ENCODE results near the gene SPC24.

Gene SPC24

GRCh38 chr19:11155373-11156120 lies at the start of gene SPC24:
Gene SPC24, minus strand, starts transcription at chr19:11155782. Its CDS starts 6 bp downstream, at chr19:11155776.
- peak; percentile 97 for DNase-seq

GRCh38 chr19:11204943-11205349 lies 49.4 kb upstream of the SPC24 start:
- no peak for DNase-seq

- no peak for DNase-seq
Observed at GRCh38 chr19:11204076-11204602, 48.6 kb upstream of the SPC24 start.

GRCh38 chr19:11203194-11204075 lies 47.9 kb upstream of the SPC24 start:
- DNase-seq = no peak

GRCh38 chr19:11202488-11203193 lies 47.1 kb upstream of the SPC24 start:
- no peak for DNase-seq

- DNase-seq = no peak
Observed at GRCh38 chr19:11201791-11202190, 46.2 kb upstream of the SPC24 start.

GRCh38 chr19:11200931-11201330 lies 45.3 kb upstream of the SPC24 start:
- DNase-seq = no peak

- DNase-seq = no peak
Observed at GRCh38 chr19:11200015-11200574, 44.5 kb upstream of the SPC24 start.

GRCh38 chr19:11199517-11199916 lies 43.9 kb upstream of the SPC24 start:
- no peak for DNase-seq

- no peak for DNase-seq
Observed at GRCh38 chr19:11198769-11199424, 43.3 kb upstream of the SPC24 start.

GRCh38 chr19:11198175-11198534 lies 42.6 kb upstream of the SPC24 start:
- no peak for DNase-seq

GRCh38 chr19:11197291-11198174 lies 42.0 kb upstream of the SPC24 start, which contains the start of gene KANK2:
Gene KANK2, minus strand, starts transcription at chr19:11197545. Its CDS starts 3,034 bp downstream, at chr19:11194511.
- DNase-seq = peak; percentile 74

GRCh38 chr19:11196406-11197287 lies 41.1 kb upstream of the SPC24 start:
- DNase-seq = no peak

GRCh38 chr19:11195681-11196080 lies 40.1 kb upstream of the SPC24 start:
- no peak for DNase-seq

- DNase-seq = no peak
Observed at GRCh38 chr19:11194656-11195558, 39.3 kb upstream of the SPC24 start.

GRCh38 chr19:11194173-11194572 lies 38.6 kb upstream of the SPC24 start:
- no peak for DNase-seq

GRCh38 chr19:11192957-11193939 lies 37.7 kb upstream of the SPC24 start:
- no peak for DNase-seq

- no peak for DNase-seq
Observed at GRCh38 chr19:11191934-11192333, 36.4 kb upstream of the SPC24 start.

Measured in stimulated activated CD4-positive, alpha-beta T cell treated with anti-CD3 and anti-CD28 coated beads, Interleukin-1b, Interleukin-23, amount 100 ng/mL, for 48 hours (primary cell).